PFSK-1 (cell line): ENCODE results near the gene RBM38.

ENCODE experiments used
- FOXP2 ChIP-seq: optimal IDR thresholded peaks from 2 replicates; pipeline ENCODE3; 2011; ENCODE audit warnings: borderline replicate concordance, control low read depth, inconsistent platforms; ENCODE audit not compliant: insufficient read depth; ENCODE audit errors: extremely low read length, extremely low read depth
- POLR2AphosphoS5 ChIP-seq: IDR thresholded peaks from 2 replicates; pipeline ENCODE4 v1.6.1; 2012; ENCODE audit warnings: low read depth, mild to moderate bottlenecking, control low read depth, low read length, moderate library complexity
- REST ChIP-seq, 2 experiments: IDR thresholded peaks; 2 replicates each; pipeline versions ENCODE4 v1.6.1 to v1.8.0; 2011 to 2012; ENCODE audit warnings: low read depth in 2 of 2, low read length in 2 of 2, control low read depth in 1 of 2, inconsistent platforms in 1 of 2, mild to moderate bottlenecking in 1 of 2, moderate library complexity in 1 of 2; ENCODE audit not compliant: insufficient read depth in 1 of 2
- SIN3A ChIP-seq: IDR thresholded peaks from 2 replicates; pipeline ENCODE4 v1.6.1; 2012; ENCODE audit warnings: mild to moderate bottlenecking, low read length, moderate library complexity, borderline replicate concordance; ENCODE audit not compliant: insufficient read depth
- TAF1 ChIP-seq: IDR thresholded peaks from 2 replicates; pipeline ENCODE4 v1.6.1; 2012; ENCODE audit warnings: low read length, control low read depth, borderline replicate concordance; ENCODE audit not compliant: insufficient read depth

RBM38 gene

GRCh38 chr20:57437672-57438330 is 46.6 kb downstream of the RBM38 start:
- TF ChIP-seq SIN3A: no peak
- TF ChIP-seq TAF1: no peak
- no peak for TF ChIP-seq POLR2AphosphoS5
- TF ChIP-seq REST (IDR thresholded peaks at IDR 0.05; ENCODE audit: insufficient read depth in 1 of 2, low read depth in 2 of 2, low read length in 2 of 2): no peak
- no peak for TF ChIP-seq FOXP2

GRCh38 chr20:57438552-57438951 is 47.4 kb downstream of the RBM38 start:
- TF ChIP-seq REST (IDR thresholded peaks at IDR 0.05; ENCODE audit: insufficient read depth in 1 of 2, low read depth in 2 of 2, low read length in 2 of 2) (no peak), POLR2AphosphoS5 (no peak), SIN3A (no peak), FOXP2 (no peak), TAF1 (no peak)

GRCh38 chr20:57439432-57439831 is 48.2 kb downstream of the RBM38 start:
- no peak for TF ChIP-seq POLR2AphosphoS5
- no peak for TF ChIP-seq SIN3A
- TF ChIP-seq FOXP2: no peak
- TF ChIP-seq TAF1: no peak
- no peak for TF ChIP-seq REST (IDR thresholded peaks at IDR 0.05; ENCODE audit: insufficient read depth in 1 of 2, low read depth in 2 of 2, low read length in 2 of 2)

GRCh38 chr20:57439993-57440392 is 48.8 kb downstream of the RBM38 start:
- TF ChIP-seq SIN3A (no peak), POLR2AphosphoS5 (no peak), TAF1 (no peak), REST (IDR thresholded peaks at IDR 0.05; ENCODE audit: insufficient read depth in 1 of 2, low read depth in 2 of 2, low read length in 2 of 2) (no peak), FOXP2 (no peak)
